Trophoblast cell (in vitro differentiated cells and primary cell): ENCODE data around the gene PPP2R1B.

ENCODE experiments used
- DNase-seq, 2 donors: peaks; one replicate each; pipeline ENCODE4 v3.0.0-alpha.2; 2016
- H2AFZ ChIP-seq: 2 replicates; pipeline ENCODE4 v1.6.1; 2013; ENCODE audit warnings: low read length, moderate library complexity, mild to moderate bottlenecking; ENCODE audit not compliant: insufficient read depth, poor library complexity
- H2AK5ac ChIP-seq: 2 replicates; pipeline ENCODE4 v1.6.1; 2013; ENCODE audit warnings: mild to moderate bottlenecking, low read length
- H2BK120ac ChIP-seq: 2 replicates; pipeline ENCODE4 v1.6.1; 2013; ENCODE audit warnings: low read length, mild to moderate bottlenecking, moderate library complexity; ENCODE audit not compliant: insufficient read depth, poor library complexity
- H2BK12ac ChIP-seq: 2 replicates; pipeline ENCODE4 v1.6.1; 2013; ENCODE audit warnings: mild to moderate bottlenecking, low read length, moderate library complexity
- H2BK5ac ChIP-seq: 2 replicates; pipeline ENCODE4 v1.6.1; 2013; ENCODE audit warnings: low read length, low read depth, moderate library complexity, mild to moderate bottlenecking; ENCODE audit not compliant: poor library complexity
- H3K14ac ChIP-seq: 2 replicates; pipeline ENCODE4 v1.6.1; 2013; ENCODE audit warnings: mild to moderate bottlenecking, low read length
- H3K18ac ChIP-seq: 2 replicates; pipeline ENCODE4 v1.6.1; 2013; ENCODE audit warnings: mild to moderate bottlenecking, low read length
- H3K23ac ChIP-seq: 2 replicates; pipeline ENCODE4 v1.6.1; 2013; ENCODE audit warnings: low read length
- H3K27ac ChIP-seq: 2 replicates; pipeline ENCODE4 v1.5.1; 2013; ENCODE audit warnings: low read depth, mild to moderate bottlenecking, inconsistent platforms, low read length, moderate library complexity
- H3K27me3 ChIP-seq: 2 replicates; pipeline ENCODE4 v1.6.1; 2013; ENCODE audit warnings: inconsistent platforms, mild to moderate bottlenecking, low read length, moderate library complexity; ENCODE audit not compliant: insufficient read depth
- H3K36me3 ChIP-seq, 2 experiments: 1 replicate in 1 of 2; 2 replicates in 1 of 2; pipeline ENCODE4 v1.6.1; 2013; ENCODE audit warnings: low read length in 2 of 2, mild to moderate bottlenecking in 2 of 2, moderate library complexity in 1 of 2; ENCODE audit not compliant: insufficient read depth in 2 of 2, control insufficient read depth in 1 of 2
- H3K4ac ChIP-seq: 2 replicates; pipeline ENCODE4 v1.6.1; 2013; ENCODE audit warnings: low read depth, mild to moderate bottlenecking, low read length, moderate library complexity
- H3K4me1 ChIP-seq, 2 experiments: 1 replicate in 1 of 2; 2 replicates in 1 of 2; pipeline ENCODE4 v1.6.1; 2013; ENCODE audit warnings: low read length in 2 of 2, mild to moderate bottlenecking in 2 of 2, moderate library complexity in 1 of 2; ENCODE audit not compliant: insufficient read depth in 2 of 2, control insufficient read depth in 1 of 2
- H3K4me2 ChIP-seq: 2 replicates; pipeline ENCODE4 v1.6.1; 2013; ENCODE audit warnings: inconsistent platforms, mild to moderate bottlenecking, low read length, moderate library complexity
- H3K4me3 ChIP-seq: 2 replicates; pipeline ENCODE4 v1.5.1; 2013; ENCODE audit warnings: mild to moderate bottlenecking, low read depth, low read length, inconsistent platforms
- H3K79me1 ChIP-seq: one replicate; pipeline ENCODE4 v1.6.1; 2013; ENCODE audit warnings: low read length
- H3K79me2 ChIP-seq: 2 replicates; pipeline ENCODE4 v1.6.1; 2013; ENCODE audit warnings: low read length, mild to moderate bottlenecking; ENCODE audit not compliant: control insufficient read depth, insufficient read depth, poor library complexity
- H3K9ac ChIP-seq: 2 replicates; pipeline ENCODE4 v1.6.1; 2013; ENCODE audit warnings: mild to moderate bottlenecking, low read length
- H3K9me3 ChIP-seq: 2 replicates; pipeline ENCODE4 v1.6.1; 2013; ENCODE audit warnings: low read depth, mild to moderate bottlenecking, control low read depth, inconsistent platforms, low read length; ENCODE audit not compliant: insufficient read depth
- H4K12ac ChIP-seq: 2 replicates; pipeline ENCODE4 v1.6.1; 2013; ENCODE audit warnings: low read depth, mild to moderate bottlenecking, low read length, moderate library complexity
- H4K8ac ChIP-seq: 2 replicates; pipeline ENCODE4 v1.6.1; 2013; ENCODE audit warnings: low read depth, mild to moderate bottlenecking, low read length, moderate library complexity
- H4K91ac ChIP-seq: one replicate; pipeline ENCODE4 v1.6.1; 2013; ENCODE audit warnings: low read depth, mild to moderate bottlenecking, low read length, moderate library complexity
- whole genome bisulfite sequencing: extraction: QIAGEN DNeasy Blood & Tissue Kit; methylation state at CpG from one replicate; pipeline ENCODE4 v1.1.7; 2013; ENCODE audit warnings: missing lambda C conversion rate; ENCODE audit not compliant: insufficient read length, insufficient coverage; ENCODE audit errors: extremely low coverage; 5-methylcytosine and 5-hydroxymethylcytosine counted together

PPP2R1B gene

DNA sequence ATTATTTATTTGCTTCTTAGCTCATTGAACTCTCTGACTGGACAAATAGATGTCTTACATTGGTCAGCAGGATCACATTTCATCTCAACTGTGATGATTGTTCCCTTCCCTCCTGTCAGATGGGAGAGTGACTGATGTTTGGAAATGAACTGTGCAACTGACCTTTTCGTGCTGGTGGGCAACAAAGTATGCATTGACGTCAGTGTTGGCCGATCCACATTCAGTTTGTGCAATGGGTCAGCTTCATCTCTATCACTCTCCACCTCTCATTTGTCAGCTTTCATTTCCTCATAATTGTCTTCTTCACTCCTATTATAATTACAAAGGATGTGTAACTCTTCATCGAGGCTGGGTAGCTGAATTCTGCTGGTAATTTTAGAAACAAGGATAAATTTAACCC is 71.3 kb downstream of the PPP2R1B start:
- H4K8ac ChIP-seq, result no peak overlapping the region
- no CpG with 5 or more reads among the region's 4 CpGs for WGBS

DNA sequence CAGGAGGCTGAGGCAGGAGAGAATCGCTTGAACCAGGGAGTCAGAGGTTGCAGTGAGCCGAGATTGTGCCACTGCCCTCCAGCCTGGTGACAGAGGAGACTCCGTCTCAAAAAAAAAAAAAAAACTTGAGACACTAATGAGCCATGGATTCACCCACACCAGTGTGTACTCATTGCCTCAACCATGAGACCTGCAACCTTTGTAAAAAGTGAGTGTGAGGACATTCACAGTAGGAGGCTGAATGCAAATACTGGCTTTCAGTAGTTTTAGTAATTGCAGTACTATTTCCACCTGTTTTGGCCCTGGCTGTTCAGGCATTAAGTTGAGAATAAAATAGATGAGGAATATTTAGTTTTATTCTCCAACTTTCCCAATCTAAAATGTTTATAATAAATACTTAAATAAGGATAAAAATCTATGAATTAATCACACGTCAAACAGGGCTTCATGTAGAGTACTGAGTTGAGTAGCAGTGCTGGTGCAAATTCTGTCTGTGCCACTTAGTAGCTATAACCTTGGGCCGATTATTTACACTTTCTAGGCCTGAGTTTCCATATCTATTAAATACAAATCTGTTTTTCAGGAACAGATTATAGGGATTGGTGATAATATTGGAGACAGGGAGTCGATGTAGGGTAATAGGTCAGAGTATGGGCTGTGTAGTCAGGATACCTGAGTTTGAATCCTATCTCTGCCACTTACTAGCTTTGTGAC is 72.8 kb downstream of the PPP2R1B start:
- Histone ChIP-seq H3K4me3 (no peak overlapping the region), H3K18ac (no peak overlapping the region), H2BK12ac (no peak overlapping the region), H4K91ac (no peak overlapping the region), H3K27me3 (no peaks in the 10 kb centered on the region), H2BK120ac (no peak overlapping the region), H3K14ac (no peak overlapping the region), H3K79me2 (no peaks in the 10 kb centered on the region), H3K23ac (no peak overlapping the region), H3K9ac (no peak overlapping the region), H4K8ac (no peak overlapping the region), H3K36me3 (peaks cover 0 to 1% of the 10 kb centered on the region in 2 experiments), H2AK5ac (no peak overlapping the region), H3K79me1 (no peaks in the 10 kb centered on the region), H3K27ac (no peak overlapping the region), H2AFZ (no peak overlapping the region), H3K4me2 (no peak overlapping the region), H3K4me1 (no peaks in the 10 kb centered on the region), H2BK5ac (no peak overlapping the region), H3K4ac (no peak overlapping the region), H4K12ac (no peak overlapping the region), H3K9me3 (no peaks in the 10 kb centered on the region)
- no CpG with 5 or more reads among the region's 6 CpGs for WGBS
- DNase-seq, result no peak

More for the DNA sequence above, 71.3 kb downstream of the PPP2R1B start:
- no peak overlapping the region for H2BK120ac ChIP-seq
- no peak overlapping the region for H3K14ac ChIP-seq
- H3K27me3 ChIP-seq, result no peaks in the 10 kb centered on the region
- H3K4me3 ChIP-seq, result no peak overlapping the region
- H3K9me3 ChIP-seq, result no peaks in the 10 kb centered on the region
- H3K18ac ChIP-seq, result no peak overlapping the region
- H3K4ac ChIP-seq, result no peak overlapping the region
- no peak overlapping the region for H3K27ac ChIP-seq
- H2AK5ac ChIP-seq, result no peak overlapping the region
- no peak overlapping the region for H3K4me2 ChIP-seq
- H4K12ac ChIP-seq, result no peak overlapping the region
- no peak overlapping the region for H2BK5ac ChIP-seq
- peaks cover 0 to 1% of the 10 kb centered on the region in 2 experiments for H3K36me3 ChIP-seq
- H4K91ac ChIP-seq, result no peak overlapping the region
- no peak overlapping the region for H2AFZ ChIP-seq
- H3K9ac ChIP-seq, result no peak overlapping the region
- no peaks in the 10 kb centered on the region for H3K4me1 ChIP-seq
- no peak overlapping the region for H3K23ac ChIP-seq
- no peaks in the 10 kb centered on the region for H3K79me1 ChIP-seq
- no peaks in the 10 kb centered on the region for H3K79me2 ChIP-seq
- H2BK12ac ChIP-seq, result no peak overlapping the region
- DNase-seq, result no peak

- no peak overlapping the region for H2AK5ac ChIP-seq
- H2BK12ac ChIP-seq, result no peak overlapping the region
- no peak overlapping the region for H3K27ac ChIP-seq
- no peak overlapping the region for H2BK5ac ChIP-seq
- DNase-seq, result no peak
- H3K14ac ChIP-seq, result no peak overlapping the region
- no peaks in the 10 kb centered on the region for H3K79me2 ChIP-seq
- no peak overlapping the region for H4K12ac ChIP-seq
- H3K9ac ChIP-seq, result no peak overlapping the region
- H3K23ac ChIP-seq, result no peak overlapping the region
- H4K91ac ChIP-seq, result no peak overlapping the region
- no peaks in the 10 kb centered on the region for H3K36me3 ChIP-seq
- no peak overlapping the region for H3K4me3 ChIP-seq
- no peaks in the 10 kb centered on the region for H3K79me1 ChIP-seq
- no peaks in the 10 kb centered on the region for H3K4me1 ChIP-seq
- H2BK120ac ChIP-seq, result no peak overlapping the region
- H3K4me2 ChIP-seq, result no peak overlapping the region
- H3K18ac ChIP-seq, result no peak overlapping the region
- WGBS, result no CpG with 5 or more reads among the region's 3 CpGs
- no peaks in the 10 kb centered on the region for H3K9me3 ChIP-seq
- no peak overlapping the region for H3K4ac ChIP-seq
- no peak overlapping the region for H2AFZ ChIP-seq
- H3K27me3 ChIP-seq, result no peaks in the 10 kb centered on the region
- H4K8ac ChIP-seq, result no peak overlapping the region
Observed at GRCh38 chr11:111691741-111692140, 74.4 kb downstream of the PPP2R1B start.

DNA sequence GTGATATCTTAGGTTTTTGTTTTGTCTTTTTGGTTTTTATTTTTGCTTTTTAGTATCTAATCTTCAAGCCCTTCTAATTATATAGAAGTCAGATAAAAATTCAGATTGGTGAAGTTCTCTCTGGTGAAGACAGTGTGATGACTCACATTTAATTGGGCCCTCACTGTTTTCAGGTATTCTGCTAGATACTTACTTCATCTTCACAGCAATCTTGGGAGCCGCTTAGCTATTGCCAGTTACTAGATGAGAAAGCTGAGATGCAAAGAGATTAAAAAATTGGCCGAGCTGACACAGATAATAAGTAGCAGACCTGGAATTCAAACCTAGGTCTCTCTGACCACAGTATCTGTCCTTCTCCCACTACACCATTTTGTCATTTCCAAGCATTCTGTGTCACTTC is 75.0 kb downstream of the PPP2R1B start:
- no CpG with 5 or more reads among the region's 2 CpGs for WGBS
- Histone ChIP-seq H3K4me1 (no peaks in the 10 kb centered on the region), H3K4me3 (no peak overlapping the region)

More for the DNA sequence above, 75.0 kb downstream of the PPP2R1B start:
- H3K27ac ChIP-seq, result no peak overlapping the region
- H3K14ac ChIP-seq, result no peak overlapping the region
- H2AFZ ChIP-seq, result no peak overlapping the region
- no peak overlapping the region for H3K4me2 ChIP-seq
- no peak overlapping the region for H2BK12ac ChIP-seq
- H3K9ac ChIP-seq, result no peak overlapping the region
- no peak overlapping the region for H4K8ac ChIP-seq
- H3K36me3 ChIP-seq, result no peaks in the 10 kb centered on the region
- no peak overlapping the region for H3K4ac ChIP-seq
- no peak overlapping the region for H2AK5ac ChIP-seq
- H3K23ac ChIP-seq, result no peak overlapping the region
- H2BK5ac ChIP-seq, result no peak overlapping the region
- DNase-seq, result peak; percentile 42 to 86
- H4K91ac ChIP-seq, result no peak overlapping the region
- H3K18ac ChIP-seq, result no peak overlapping the region
- H3K27me3 ChIP-seq, result no peaks in the 10 kb centered on the region
- H3K9me3 ChIP-seq, result no peaks in the 10 kb centered on the region
- no peak overlapping the region for H4K12ac ChIP-seq
- H3K79me2 ChIP-seq, result no peaks in the 10 kb centered on the region
- H2BK120ac ChIP-seq, result no peak overlapping the region
- no peaks in the 10 kb centered on the region for H3K79me1 ChIP-seq
